ENCODE measurements around the gene NAV3.
"Not testable (repeated sequence)": the region's sequence is repeated elsewhere in the genome, so short reads cannot be mapped to it uniquely, and the experiment has no call there.

DNA sequence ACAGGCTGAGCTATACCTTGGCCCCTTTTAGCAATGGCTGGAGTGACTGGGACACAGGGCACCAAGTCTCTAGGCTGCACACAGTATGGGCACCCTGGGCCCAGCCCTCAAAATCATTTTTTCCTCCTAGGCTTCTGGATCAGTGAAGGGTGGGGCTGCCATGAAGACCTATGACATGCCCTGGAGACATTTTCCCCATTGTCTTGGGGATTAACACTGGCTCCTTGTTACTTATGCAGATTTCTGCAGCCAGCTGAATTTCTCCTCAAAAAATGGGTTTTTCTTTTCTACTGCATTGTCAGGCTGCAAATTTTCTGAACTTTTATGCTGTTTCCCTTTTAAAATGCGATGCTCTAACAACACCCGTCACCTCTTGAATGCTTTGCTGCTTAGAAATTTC is 272.1 kb downstream of the NAV3 start:
- not testable (repeated sequence) for TF ChIP-seq EP300 (IDR thresholded peaks at IDR 0.05)
- TF ChIP-seq, protein P1, sequence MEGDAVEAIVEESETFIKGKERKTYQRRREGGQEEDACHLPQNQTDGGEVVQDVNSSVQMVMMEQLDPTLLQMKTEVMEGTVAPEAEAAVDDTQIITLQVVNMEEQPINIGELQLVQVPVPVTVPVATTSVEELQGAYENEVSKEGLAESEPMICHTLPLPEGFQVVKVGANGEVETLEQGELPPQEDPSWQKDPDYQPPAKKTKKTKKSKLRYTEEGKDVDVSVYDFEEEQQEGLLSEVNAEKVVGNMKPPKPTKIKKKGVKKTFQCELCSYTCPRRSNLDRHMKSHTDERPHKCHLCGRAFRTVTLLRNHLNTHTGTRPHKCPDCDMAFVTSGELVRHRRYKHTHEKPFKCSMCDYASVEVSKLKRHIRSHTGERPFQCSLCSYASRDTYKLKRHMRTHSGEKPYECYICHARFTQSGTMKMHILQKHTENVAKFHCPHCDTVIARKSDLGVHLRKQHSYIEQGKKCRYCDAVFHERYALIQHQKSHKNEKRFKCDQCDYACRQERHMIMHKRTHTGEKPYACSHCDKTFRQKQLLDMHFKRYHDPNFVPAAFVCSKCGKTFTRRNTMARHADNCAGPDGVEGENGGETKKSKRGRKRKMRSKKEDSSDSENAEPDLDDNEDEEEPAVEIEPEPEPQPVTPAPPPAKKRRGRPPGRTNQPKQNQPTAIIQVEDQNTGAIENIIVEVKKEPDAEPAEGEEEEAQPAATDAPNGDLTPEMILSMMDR (IDR thresholded peaks at IDR 0.05) = not testable (repeated sequence)
